ENCODE measurements around the gene TMEM72. TPM values are rescaled to one million over a fixed set of nuclear protein-coding genes. Genes with fewer than 3 reads are reported as not detected.

Gene TMEM72
- total RNA-seq, 2 donors from 2014 or later = 0.15 TPM; not detected in 1

DNA sequence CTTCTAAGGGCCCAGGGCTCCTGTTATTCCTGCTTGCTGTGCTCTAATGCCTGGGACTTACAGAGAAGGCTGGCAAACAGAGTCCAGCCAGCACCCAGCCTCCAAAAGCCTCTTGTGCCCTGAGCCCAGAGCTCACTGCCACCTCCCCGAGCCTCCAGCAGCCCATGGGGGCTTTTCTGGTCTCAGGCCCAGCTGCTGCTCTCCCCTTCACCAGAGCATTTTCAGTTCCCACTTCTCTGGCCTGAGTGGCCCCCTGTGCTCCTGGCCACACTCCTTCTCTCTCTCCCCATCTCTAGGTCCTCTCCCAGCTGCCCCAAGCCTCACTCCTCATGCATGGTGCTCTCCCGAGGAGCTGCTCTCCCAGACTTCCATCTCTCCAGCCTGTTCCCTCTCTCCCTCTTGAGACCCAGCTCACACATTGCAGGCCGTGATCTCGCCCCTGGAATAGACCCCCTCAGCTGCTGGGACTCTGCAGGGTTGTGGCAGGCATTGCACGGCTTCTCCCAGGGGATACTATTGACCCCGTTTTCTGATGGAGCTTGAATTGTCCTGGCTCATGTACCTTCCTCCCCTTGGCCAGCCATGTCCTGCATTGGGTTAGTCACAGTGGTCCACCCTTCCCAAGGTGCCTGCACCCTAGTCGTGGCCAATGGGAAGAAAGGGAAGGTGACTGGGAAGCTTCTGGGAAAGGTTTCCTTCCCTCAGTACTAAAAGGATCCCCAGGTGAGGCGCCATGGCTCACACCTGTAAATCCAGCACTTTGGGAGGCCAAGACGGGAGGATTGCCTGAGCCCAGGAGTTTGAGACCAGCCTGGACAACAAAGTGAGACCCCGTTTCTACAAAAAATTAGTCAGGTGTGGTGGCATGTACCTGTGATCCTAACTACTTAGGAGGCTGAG is 39.4 kb downstream of the TMEM72 start:
- peaks cover 0 to 71% of the 10 kb centered on the region in 2 donors for H3K4me1 ChIP-seq
- peak; percentile 40 for DNase-seq (ENCODE audit: low spot score)
- peak overlapping the region; percentile 31 to 48 for H3K27ac ChIP-seq
- H3K36me3 ChIP-seq = no peaks in the 10 kb centered on the region
- no peak overlapping the region for H3K4me3 ChIP-seq
- H3K9me3 ChIP-seq = no peaks in the 10 kb centered on the region
- TF ChIP-seq, protein P1, sequence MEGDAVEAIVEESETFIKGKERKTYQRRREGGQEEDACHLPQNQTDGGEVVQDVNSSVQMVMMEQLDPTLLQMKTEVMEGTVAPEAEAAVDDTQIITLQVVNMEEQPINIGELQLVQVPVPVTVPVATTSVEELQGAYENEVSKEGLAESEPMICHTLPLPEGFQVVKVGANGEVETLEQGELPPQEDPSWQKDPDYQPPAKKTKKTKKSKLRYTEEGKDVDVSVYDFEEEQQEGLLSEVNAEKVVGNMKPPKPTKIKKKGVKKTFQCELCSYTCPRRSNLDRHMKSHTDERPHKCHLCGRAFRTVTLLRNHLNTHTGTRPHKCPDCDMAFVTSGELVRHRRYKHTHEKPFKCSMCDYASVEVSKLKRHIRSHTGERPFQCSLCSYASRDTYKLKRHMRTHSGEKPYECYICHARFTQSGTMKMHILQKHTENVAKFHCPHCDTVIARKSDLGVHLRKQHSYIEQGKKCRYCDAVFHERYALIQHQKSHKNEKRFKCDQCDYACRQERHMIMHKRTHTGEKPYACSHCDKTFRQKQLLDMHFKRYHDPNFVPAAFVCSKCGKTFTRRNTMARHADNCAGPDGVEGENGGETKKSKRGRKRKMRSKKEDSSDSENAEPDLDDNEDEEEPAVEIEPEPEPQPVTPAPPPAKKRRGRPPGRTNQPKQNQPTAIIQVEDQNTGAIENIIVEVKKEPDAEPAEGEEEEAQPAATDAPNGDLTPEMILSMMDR (IDR thresholded peaks at IDR 0.05) = no peak
- H3K27me3 ChIP-seq = no peaks in the 10 kb centered on the region

DNA sequence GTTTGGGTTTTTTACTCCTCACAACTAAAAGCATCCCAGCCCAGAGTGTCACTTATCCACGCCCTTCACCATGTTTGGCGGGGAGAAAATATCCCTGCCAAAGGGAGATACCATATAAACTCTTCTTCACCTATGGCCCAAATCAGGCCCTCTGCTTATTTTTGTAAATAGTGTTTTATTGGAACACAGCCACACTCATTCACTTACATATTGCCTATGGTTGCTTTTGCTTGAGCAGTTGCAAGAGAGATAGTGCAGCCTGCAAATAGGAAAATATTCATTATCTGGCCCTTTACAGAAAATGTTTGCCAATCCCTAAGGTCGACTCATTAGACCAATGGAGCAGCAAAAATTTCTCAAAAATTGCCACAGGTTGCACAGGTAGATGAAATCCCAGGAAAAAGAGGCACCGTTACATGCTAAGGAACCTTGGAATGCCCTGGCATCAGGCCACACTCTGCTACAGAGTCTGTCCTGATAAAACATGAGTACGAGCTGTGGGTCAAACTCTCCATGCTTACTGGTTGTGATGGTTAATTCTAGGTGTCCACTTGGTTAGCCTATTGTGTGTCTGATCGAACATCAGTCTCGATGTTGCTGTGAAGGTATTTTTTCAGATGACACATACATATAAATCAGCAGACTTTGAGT is 40.6 kb downstream of the TMEM72 start:
- Histone ChIP-seq H3K9me3 (no peaks in the 10 kb centered on the region), H3K27me3 (no peaks in the 10 kb centered on the region), H3K36me3 (no peaks in the 10 kb centered on the region), H3K4me1 (peaks cover 0 to 76% of the 10 kb centered on the region in 2 donors), H3K27ac (no peak overlapping the region), H3K4me3 (no peak overlapping the region)
- TF ChIP-seq, protein P1 (IDR thresholded peaks at IDR 0.05) = no peak
- peak; percentile 53 for DNase-seq (ENCODE audit: low spot score)

DNA sequence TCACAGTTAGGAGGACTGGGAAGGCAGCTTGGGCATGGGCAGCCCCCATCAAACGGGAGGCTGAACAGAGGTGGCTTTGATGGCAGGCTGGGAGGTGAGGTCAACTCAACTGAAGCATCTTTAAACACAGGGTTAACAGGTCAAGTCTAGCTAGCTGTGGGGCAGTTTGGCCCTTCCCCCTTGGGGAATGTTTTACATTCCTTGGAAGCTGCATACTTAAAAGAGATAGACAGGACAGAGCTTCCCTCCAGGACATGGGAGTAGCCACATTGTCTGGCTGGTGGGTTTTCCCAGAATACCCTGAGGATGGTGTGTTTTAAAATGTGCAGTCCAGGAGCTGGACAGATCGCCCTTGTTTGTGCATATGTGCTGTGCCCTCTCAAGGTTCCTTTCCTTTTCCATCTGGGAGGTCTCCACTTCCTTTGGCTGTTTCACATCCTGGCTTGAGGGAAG is 41.7 kb downstream of the TMEM72 start:
- Histone ChIP-seq H3K27me3 (no peaks in the 10 kb centered on the region), H3K4me1 (peaks cover 0 to 72% of the 10 kb centered on the region in 2 donors), H3K27ac (peak overlapping the region in 1 of 2 donors; percentile 30), H3K36me3 (no peaks in the 10 kb centered on the region), H3K4me3 (no peak overlapping the region), H3K9me3 (no peaks in the 10 kb centered on the region)
- TF ChIP-seq, protein P1 (IDR thresholded peaks at IDR 0.05) = no peak
- peak; percentile 40 for DNase-seq (ENCODE audit: low spot score)

DNA sequence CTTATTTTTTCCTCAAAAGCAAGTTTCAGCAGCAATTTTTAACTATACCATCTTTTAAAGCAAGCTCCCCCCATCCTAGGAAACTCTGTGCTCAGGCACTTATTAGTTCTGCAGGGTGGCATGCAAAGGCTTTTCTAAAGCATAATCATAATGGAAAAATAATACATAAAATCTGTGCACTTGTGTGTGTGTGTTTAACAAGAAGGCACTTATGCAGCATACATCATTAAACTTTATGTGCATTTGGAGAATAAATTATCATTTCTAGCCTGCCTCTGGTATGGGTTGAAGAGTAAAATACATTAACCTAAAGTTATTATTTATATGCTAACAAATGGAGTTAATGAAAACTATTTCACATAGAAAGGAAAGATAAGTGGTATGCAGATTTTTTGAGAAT is 42.9 kb downstream of the TMEM72 start:
- H3K4me3 ChIP-seq = no peak overlapping the region
- TF ChIP-seq, protein P1 (IDR thresholded peaks at IDR 0.05) = no peak
- peaks cover 0 to 71% of the 10 kb centered on the region in 2 donors for H3K4me1 ChIP-seq
- H3K9me3 ChIP-seq = no peaks in the 10 kb centered on the region
- no peaks in the 10 kb centered on the region for H3K27me3 ChIP-seq
- DNase-seq (ENCODE audit: low spot score) = no peak
- H3K27ac ChIP-seq = no peak overlapping the region
- no peaks in the 10 kb centered on the region for H3K36me3 ChIP-seq

DNA sequence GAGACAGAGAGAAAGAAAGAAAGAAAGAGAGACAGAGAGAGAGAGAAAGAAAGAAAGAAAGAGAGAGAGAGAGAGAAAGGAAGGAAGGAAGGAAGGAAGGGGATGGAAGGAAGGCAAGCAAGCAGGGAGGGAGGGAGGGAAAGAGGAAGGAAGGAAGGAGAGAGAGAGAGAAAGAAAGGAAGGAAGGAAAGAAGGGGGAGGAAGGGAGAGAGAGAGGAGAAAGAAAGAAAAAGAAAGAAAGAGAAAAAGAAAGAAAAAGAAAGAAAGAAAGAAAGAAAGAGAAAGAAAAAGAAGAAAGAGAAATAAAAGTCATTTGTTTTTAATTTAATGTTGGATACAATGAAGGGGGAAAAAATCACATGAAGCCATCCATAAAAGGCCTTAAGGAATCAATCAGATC is 43.8 kb downstream of the TMEM72 start:
- peaks cover 0 to 64% of the 10 kb centered on the region in 2 donors for H3K4me1 ChIP-seq
- H3K27me3 ChIP-seq = no peaks in the 10 kb centered on the region
- no peak for DNase-seq (ENCODE audit: low spot score)
- H3K27ac ChIP-seq = peak overlapping the region; percentile 94 to 96
- H3K36me3 ChIP-seq = no peaks in the 10 kb centered on the region
- TF ChIP-seq, protein P1 (IDR thresholded peaks at IDR 0.05) = no peak
- no peak overlapping the region for H3K4me3 ChIP-seq
- no peaks in the 10 kb centered on the region for H3K9me3 ChIP-seq
